ENCODE measurements around the gene NR2F6.
A peak's percentile ranks its signal among the peaks of the same experiment; 100 is the strongest.
"Not testable (repeated sequence)": the region's sequence is repeated elsewhere in the genome, so short reads cannot be mapped to it uniquely, and the experiment has no call there.

NR2F6 gene

GRCh38 chr19:17210296-17210695 lies 35.4 kb downstream of the NR2F6 start:
- no peak for DNase-seq (ENCODE audit: low spot score)

GRCh38 chr19:17209126-17210036 lies 36.3 kb downstream of the NR2F6 start:
- peak; percentile 79 for DNase-seq (ENCODE audit: low spot score)

GRCh38 chr19:17206736-17207581 lies 38.8 kb downstream of the NR2F6 start:
- no peak for DNase-seq (ENCODE audit: low spot score)

- peak; percentile 78 for DNase-seq (ENCODE audit: low spot score)
Measured at GRCh38 chr19:17205237-17206140, 40.2 kb downstream of the NR2F6 start.

GRCh38 chr19:17202713-17203112 lies 43.0 kb downstream of the NR2F6 start:
- DNase-seq (ENCODE audit: low spot score) = no peak

- peak; percentile 59 for DNase-seq (ENCODE audit: low spot score)
Measured at GRCh38 chr19:17202249-17202648, 43.5 kb downstream of the NR2F6 start.

- DNase-seq (ENCODE audit: low spot score) = no peak
Measured at GRCh38 chr19:17200408-17201079, 45.2 kb downstream of the NR2F6 start.

GRCh38 chr19:17197666-17198065 lies 48.1 kb downstream of the NR2F6 start:
- DNase-seq (ENCODE audit: low spot score) = no peak

GRCh38 chr19:17196610-17197009 lies 49.1 kb downstream of the NR2F6 start:
- no peak for DNase-seq (ENCODE audit: low spot score)

GRCh38 chr19:17195106-17195505 lies 50.6 kb downstream of the NR2F6 start:
- DNase-seq (ENCODE audit: low spot score) = no peak

GRCh38 chr19:17194608-17195007 lies 51.1 kb downstream of the NR2F6 start:
- DNase-seq (ENCODE audit: low spot score) = no peak

GRCh38 chr19:17192751-17193150 lies 53.0 kb downstream of the NR2F6 start:
- no peak for DNase-seq (ENCODE audit: low spot score)

- not testable (repeated sequence) for DNase-seq (ENCODE audit: low spot score)
Measured at GRCh38 chr19:17191736-17192135, 54.0 kb downstream of the NR2F6 start.

GRCh38 chr19:17185590-17185989 lies 60.1 kb downstream of the NR2F6 start:
- no peak for DNase-seq (ENCODE audit: low spot score)

- DNase-seq (ENCODE audit: low spot score) = no peak
Measured at GRCh38 chr19:17184371-17184841, 61.3 kb downstream of the NR2F6 start.

GRCh38 chr19:17183858-17184321 lies 61.8 kb downstream of the NR2F6 start:
- no peak for DNase-seq (ENCODE audit: low spot score)

GRCh38 chr19:17183271-17183761 lies 62.4 kb downstream of the NR2F6 start:
- no peak for DNase-seq (ENCODE audit: low spot score)

All from hematopoietic multipotent progenitor cell treated with erythropoietin and hydrocortisone succinate and interleukin-3 and kit ligand, for 17 days (in vitro differentiated cells).